ENCODE data around the gene ICOS.
"Not testable (repeated sequence)": the region's sequence is repeated elsewhere in the genome, so short reads cannot be mapped to it uniquely, and the experiment has no call there.

The ICOS gene

DNA sequence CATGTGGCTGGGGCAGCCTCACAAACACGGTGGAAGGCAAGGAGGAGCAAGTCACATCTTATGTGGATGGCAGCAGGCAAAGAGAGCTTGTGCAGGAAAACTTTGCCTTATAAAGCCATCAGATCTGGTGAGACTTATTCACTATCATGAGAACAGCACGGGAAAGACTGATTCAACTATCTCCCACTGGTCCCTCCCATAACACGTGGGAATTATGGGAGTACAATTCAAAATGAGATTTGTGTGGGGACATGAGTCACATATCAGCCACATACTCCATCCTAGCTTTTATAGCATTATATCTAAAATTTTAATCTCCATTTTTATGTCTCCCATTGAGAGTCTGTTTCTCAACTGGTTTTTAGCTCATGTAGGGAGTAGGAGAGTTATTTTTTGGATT is 45.7 kb downstream of the ICOS start:
- no peak for DNase-seq

DNA sequence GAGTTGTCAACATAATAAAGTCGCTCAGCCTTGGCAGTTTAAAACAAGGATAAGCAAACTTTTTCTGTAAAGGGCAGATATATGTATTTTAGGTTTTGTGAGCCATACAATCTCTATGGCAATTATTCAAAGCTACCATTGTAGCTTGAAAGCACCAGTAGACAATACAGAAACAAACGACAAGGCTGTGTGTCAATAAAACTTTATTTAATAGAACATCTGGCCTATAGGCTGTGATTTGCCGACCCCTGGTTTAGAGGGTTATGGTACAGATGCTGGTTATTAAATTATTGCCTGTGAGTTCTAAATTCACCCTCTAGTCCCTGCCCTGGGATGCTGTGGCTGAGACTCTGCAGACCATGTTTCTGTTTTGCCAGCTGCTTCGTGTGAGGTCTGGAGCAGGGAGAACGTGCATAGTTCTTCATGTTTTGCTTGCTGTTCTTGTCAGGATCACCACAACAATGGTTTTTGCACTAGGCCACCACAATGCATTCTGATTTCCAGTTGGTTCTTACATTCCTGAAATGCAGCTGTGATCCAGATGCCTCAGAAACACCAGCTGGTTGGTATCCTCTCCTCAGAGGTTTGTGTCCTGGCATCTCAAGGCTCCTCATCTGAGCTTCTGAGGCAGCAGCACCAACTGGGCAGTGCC is 46.6 kb downstream of the ICOS start:
- DNase-seq, result no peak

DNA sequence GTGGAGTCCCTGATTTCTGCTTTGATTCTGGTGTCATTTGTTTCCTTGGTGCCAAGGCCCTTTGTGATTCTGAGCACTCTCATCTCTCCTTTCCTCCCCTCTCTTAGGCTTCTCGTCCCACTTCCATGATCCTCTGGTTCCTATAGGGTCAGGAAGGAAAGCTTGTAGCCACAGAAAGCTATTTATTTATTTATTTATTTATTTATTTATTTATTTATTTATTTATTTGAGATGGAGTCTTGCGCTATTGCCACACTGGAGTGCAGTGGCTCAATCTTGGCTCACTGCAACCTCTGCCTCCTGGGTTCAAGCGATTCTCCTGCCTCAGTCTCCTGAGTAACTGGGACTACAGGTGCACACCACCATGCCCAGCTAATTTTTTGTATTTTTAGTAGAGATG is 49.4 kb downstream of the ICOS start:
- not testable (repeated sequence) for DNase-seq

DNA sequence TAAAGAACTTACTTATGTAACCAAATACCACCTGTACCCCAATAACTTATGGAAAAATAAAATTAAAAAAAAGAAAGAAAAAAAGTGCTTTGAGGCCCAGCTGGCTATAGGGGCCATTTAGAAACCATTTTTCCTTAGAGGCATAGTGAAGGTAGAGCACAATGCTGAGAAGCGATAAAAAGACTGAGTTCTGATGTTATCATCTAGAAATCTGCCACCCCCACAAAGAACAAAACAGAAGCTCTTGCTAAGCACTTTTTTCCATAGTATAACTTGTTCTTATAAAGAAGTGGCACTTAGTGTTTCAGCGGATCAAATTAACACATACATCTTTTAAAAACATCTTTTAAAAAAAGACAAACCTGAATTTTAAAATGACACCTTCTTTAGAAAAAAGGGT is 51.4 kb downstream of the ICOS start:
- no peak for DNase-seq

DNA sequence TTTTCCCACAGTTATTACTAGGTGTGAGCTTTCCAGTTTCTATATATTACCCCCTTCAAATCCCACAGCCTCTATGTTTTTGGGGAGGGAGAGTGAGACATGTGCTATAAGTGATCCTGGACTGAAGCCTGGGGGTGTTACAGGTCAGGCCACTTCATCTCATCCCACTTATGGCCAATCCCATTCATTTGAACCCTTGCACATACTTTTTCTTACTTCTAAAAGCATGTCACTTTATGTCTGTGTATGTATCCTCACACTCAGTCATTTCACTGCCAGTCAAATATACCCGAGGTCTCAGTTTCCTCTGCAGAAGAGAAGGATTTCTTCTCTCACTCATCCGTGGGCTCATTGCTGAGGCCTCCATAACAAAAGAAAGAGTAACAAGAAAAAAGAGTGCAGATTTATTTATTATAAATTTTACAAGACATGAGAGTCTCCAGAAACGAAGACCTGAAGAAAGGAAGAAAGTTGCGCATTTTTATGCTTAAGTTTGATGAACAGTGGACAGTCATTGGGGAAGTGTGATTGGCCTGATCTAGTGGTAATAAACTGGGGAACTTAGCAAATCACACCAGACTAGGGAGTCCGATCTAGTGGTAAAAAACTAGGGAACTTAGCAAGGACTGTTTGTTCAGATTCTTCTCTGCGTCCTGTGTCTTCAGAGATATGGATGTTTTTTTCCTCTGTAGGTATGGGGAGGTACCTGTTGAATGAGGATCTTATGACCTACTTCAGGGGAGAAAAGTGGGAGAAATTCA is 52.1 kb downstream of the ICOS start:
- no peak for DNase-seq

DNA sequence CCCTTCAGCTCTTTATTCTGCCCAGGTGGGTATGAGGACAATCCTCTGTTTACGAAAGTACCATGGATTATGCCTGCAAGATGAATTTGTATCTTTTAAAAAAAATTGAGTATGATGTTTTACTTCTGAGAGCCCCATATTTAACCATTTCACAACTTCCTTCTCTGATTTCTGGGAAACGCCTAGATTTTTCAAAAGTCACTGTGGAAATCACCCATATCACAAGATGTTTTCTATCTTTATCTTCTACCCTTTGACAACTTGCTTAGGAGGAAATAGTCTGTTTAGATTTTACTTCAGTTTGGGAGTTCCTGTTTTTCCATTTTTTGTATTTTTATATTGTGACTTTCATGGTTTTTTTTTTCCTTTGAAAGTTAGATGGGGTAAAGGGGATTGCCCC is 53.0 kb downstream of the ICOS start:
- DNase-seq, result no peak

DNA sequence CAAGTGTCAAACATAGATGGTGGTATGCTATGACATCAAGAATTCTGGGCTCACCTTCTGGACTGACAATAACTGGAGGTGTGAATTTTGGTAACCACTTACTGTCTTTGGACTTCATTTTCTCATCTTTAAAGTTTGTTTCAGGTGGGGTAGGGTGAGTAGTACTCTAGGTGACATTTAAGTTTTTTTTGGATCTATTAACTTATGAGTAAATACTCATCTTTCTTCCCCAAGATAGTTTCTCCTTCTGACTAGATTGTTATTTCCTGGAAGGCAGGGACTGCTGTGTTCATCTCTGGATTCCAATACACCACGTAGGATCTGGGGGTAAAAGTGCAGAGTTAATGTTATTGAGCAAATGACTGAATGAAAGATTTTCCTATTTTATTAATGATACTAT is 55.9 kb downstream of the ICOS start:
- no peak for DNase-seq

DNA sequence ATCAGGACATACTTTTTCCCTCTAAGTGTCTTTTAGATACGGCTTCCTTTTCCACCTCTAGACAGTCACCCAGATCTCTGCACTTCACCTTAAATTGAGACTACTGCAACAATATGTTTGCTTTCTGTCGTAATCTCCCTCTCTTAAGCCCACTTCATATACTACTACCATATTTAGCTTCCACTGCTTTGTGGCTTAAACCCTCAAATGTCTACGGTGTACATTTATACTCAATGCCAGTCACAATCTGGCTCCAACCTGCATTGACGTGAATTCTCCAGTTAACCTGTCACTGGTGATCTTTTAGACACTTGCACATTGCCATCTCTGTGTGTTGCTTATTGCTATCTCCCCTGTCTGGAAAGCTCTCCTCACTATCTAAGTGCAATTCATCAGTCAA is 56.4 kb downstream of the ICOS start:
- DNase-seq, result no peak

DNA sequence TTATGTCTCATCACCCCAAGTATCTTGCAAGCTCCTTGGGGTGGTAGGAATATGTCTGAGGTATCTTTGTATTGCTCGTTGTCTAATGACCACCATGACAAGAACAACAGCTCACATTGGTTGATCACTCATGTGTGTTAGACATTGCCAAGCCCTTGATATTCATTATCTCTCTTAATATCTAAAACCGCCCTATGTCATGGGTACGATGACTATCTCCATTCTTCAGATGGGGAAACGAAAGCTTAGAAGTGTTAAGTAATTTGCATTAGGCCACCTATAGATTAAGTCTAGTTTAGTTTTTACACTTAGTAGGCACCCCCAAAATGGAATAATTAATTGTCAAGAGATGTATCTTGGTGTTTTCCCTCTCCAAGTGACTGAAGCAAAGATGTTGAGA is 57.0 kb downstream of the ICOS start:
- no peak for DNase-seq

DNA sequence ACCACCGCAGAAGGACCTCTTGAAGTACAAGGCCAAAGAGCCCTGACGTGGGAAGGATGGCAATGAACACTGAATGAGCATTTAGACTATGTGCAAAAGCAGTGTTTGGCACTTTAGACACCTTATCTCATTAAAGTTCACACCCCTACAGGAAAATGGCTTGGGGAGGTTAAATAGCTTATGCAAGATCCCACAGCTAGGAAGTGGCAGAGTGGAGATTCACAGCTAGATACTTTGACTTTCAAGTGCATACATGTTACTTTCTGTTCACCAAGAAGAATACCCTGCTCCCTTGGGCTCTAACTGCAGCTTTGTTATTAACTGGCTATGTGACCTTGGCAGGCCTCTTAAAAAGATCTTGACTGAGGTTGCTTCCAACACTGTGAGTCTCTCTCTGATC is 58.2 kb downstream of the ICOS start:
- DNase-seq, result no peak

DNA sequence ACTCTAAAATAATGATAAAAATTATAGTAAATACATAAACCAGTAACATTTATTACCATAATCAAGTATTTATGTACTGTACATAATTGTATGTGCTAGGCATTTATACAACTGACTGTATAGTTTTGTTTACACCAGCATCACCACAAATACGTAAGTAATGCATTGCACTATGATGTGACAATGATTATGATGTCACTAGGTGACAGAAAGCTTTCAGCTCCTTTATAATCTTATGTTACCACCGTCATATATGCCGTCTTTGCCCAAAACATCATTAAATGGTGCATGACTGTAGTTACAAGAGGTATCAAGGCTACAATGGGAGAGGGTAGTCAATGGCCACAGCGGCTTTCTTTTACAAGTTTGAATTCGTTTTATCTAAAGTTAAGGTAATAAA is 60.1 kb downstream of the ICOS start:
- no peak for DNase-seq

DNA sequence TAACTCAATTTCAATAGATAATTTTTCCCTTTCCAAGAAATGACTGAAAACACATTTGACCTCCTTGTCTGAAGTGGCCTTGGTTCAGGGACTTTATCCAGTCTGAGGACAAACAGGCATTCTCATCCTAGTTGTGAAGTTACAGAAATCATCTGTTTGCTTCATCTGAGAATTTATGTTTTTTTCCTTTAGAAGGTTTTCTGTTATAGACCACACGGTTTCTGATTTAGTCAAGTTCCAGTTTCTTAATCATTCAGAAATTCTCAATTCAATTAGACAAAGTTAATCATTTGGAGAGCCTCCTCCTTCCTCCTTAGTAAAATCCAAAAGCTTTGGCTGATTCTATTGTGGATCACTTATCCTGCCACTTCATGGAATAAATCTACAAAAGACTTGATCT is 60.9 kb downstream of the ICOS start:
- DNase-seq, result no peak

DNA sequence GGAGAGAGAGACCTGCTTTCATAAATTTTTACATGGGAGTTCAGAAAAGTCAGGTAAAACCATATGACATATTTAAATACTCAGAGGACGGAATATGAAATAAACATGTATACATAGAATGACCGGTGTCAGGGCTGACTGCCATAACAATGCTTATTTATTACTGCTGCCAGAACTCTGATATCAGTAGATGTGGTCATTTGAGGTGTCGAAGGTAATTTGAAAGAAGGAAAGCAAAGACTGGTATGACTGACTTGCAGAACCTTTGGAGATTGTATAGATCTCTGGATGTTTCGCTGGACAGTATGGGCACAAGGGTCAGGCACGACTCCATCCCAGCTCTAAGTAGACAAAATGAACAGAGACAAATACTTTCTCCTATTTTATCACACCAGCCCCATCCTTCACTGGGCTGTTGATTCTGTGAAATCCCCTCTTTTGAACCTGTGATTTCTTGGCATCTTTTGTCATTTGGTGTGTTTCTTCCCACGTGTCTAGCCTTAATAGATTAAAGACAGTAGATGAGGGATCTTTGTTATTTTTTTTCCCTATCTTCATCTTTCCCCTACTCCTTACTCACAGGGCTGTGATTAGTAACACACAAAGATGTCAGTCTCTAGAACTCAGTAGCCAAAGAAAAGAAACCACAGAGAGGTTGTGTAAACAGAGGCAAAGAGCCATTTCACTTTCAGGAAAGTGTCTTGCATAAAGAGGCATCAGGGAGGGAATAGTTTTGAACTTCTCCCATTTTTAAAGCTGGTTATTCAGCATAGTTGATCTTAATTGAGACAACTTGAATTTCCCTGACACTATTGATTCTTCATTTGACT is 61.6 kb downstream of the ICOS start:
- no peak for DNase-seq

DNA sequence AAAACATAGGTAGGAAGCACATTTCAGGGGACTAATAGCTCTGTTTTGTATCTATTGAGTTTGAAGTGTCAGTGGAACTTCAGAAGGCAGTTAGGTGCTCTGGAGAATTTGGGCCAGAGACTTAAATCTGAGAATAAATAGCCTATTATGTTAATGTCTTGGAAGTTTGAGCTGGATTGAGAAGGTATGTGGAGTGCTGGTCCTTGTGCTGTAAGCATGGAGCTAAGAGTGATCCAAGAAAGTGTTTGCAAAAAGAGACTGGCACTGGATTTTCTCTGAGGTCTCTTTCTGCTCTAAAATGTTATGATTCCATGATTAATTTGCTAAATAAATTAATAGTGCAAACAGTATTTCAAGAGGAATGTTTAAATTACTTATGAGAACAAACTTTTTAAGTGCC is 63.3 kb downstream of the ICOS start:
- no peak for DNase-seq

DNA sequence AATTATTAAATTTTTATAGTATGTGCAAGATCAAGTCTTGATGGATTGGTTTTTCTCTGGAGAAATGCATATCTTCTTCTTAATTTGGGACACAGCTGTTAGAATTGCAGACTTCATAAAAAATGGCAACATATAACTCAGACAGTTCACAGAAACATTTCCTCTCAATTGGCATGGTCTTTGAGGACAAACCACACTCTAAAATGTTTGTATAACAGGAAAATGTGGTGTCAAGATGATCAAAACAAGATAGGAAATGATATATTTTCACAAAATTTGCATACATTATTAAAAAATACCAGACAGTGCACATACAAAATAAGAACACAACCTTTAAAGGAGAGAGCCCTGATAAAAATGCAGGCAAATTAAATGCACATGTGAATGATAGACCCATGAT is 63.9 kb downstream of the ICOS start:
- no peak for DNase-seq

DNA sequence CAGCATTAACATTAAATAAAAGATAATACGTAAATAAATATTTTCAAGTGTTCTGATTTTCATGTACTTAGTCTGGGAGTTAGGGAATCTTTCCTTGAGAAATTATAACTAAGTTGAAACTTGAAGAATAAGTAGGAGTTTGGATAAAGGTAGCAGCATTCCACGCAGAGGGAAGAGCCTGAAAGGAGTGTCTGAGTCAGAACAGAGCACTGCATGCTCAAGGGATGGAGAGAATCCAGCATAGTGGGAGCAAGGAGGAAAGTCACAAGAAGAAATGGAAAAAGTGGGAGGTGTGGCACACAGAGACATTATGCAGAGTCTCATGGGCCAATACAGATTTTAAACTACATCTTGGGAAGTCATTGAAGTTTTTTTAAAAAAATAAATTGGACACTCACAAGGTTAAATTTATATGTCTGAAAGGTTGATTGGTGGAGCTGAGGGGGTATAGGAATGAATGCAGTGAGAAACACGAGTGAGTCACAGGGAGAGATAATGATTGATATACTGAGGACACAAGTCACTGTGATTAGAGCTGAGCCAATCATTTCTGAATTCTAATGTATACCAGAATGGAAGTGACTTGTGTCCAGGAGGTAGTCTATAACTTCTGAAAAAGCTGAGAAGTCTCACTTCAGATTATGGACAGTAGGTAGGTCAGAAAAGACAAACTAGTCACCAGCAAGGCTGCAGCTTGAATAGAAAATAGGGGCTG is 66.9 kb downstream of the ICOS start:
- no peak for DNase-seq

DNA sequence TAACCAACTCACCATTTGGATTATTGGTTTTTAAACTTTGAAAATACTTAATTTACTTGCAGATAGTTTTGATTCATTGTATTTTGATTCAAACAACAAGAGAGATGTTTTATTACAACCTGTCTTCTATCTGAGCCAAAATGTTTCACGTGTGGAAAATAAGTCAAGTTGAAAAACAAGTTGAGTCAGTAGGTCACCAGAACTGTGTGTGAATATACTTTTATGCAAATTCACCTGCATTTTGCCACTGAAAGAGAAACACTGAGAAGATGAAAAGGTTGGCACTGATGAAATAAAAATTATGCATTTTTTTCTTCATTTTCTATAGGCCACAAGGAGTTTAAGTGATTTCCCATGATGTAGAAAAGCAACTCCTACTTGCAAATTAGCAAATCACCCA is 68.3 kb downstream of the ICOS start:
- DNase-seq, result no peak

DNA sequence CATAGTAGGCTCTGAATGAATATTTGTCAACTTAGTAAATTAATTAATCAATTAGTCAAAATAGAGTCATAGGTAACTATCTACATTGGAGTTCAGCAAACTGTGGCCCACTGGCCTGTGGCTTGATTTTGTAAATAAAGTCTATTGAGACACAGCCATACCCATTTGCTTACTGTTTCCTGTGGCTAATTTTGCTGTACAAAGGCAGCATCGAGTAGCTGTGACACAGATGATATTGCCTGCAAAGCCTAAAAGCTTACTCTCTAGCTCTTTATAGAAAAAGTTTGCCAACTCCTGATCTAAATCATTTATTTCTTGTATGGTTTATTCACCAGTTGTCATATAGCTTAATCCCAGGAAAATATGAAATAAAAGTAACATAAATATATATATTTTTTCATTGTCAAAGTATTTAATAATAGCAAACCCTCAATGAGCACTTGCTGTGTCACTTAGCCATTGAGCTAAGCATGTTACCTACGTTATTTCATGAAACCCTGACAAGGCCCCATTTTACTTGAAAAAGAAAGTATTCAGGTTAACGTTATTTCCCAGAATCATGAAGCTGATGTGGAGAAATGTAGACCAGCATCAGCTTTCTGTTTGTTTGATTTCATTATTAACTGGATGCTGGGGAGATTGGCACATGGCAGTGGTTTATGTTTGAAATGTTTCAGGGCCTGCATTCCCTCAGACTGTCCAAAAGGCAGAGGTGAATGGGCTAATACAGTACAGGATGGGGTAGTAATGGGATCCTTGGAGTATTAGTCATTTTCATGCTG is 69.6 kb downstream of the ICOS start:
- DNase-seq, result no peak

DNA sequence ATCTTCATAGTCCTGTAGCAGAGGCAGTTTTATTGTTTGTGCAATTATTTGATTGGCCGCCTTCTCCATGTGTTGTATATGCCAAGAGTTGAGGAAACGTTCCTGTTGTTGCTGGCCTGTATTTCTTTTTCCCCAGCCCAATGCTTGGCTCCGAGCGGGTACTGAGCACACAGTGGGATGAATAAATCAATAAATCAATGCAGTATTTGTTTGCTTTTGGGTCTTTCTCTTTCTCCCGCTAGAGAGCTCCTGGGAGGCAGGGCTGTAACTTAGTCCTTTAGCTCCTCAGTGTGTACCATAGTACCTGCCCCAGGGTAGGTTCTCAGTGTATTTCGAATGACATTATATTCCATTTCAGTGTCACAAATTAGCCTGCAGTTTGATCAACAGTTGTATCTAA is 71.8 kb downstream of the ICOS start:
- DNase-seq, result no peak

DNA sequence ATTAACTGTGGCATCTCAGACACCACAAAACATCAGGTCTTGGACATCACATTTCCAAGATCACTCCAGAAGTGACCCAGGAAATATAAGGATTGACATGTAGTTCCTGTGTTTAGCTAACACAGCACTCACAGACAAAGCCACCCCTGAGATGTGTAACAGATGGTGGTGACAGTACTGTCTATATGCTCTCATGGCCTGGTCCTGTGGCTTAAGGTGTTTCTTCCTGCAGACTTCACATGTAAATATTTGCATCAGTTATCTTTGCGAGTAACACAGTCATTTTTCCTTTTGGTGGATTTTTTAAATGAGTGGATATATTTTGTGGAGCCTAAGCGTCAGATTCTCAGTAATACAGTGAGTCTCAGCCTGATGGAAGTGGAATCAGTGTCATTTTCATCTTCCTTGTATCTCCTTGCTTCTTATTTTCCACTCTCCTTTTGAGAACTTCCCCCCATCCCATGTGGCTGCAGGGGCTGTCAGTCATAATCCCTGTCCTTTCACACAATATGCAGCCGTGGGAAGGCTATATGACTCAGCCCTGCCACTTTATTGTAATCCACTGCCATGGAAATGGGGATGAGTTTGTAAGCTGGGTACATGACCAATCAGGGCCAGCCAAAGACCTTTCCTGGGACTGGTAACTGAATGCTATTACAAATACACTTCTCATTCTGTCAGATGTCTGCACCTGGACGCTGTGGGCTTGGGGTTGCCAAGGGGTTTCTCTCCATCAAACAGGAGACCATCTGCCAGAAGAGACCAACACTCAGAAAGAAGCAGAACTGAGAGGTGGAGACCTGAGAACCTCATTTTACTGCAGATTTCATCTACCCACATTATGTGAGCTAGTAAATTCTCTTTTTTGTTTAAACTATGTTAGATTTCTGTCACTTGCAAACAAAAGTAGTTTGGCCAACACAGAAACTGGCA is 74.3 kb downstream of the ICOS start:
- DNase-seq, result no peak
